ENCODE measurements around the gene PILRB. TPM values are rescaled to one million over a fixed set of nuclear protein-coding genes. Genes with fewer than 3 reads are reported as not detected.

The PILRB gene
- total RNA-seq, 1 experiment from 2014 or later = 60.2 TPM

GRCh38 chr7:100397315-100398081, 39.6 kb downstream of the PILRB start:
- H3K4me3 ChIP-seq (replicated peaks in 1 of 2; ENCODE audit: low read depth in 1 of 2, low read length in 2 of 2) = no peak overlapping the region
- intact Hi-C loops (cut with micrococcal nuclease) = no loop called here
- ChIA-PET CTCF (interaction anchor here (1.6 kb wide), 1 partner anchor 10 kb away, joined by 3 read pairs; no protein-coding TSS in a partner anchor), POLR2A (no interaction called here), RAD21 (ENCODE audit: low non-redundant PET in 1 of 2, low total read pairs in 2 of 2, uncharacterized antibody in 2 of 2, unreplicated experiment in 2 of 2) (no interaction called here)
- no peak overlapping the region for H3K27ac ChIP-seq (ENCODE audit: low read depth, low read length)
- H3K36me3 ChIP-seq (ENCODE audit: control insufficient read depth in 1 of 2, insufficient read depth in 2 of 2, low read length in 2 of 2) = no peaks in the 10 kb centered on the region
- 0 out of 2 replicates have a peak, but pooled peaks have one; percentile 39 for ATAC-seq
- no peaks in the 10 kb centered on the region for H3K27me3 ChIP-seq (ENCODE audit: insufficient read depth, low read length)
- H3K4me2 ChIP-seq (ENCODE audit: low read length) = no peak overlapping the region
- no peaks in the 10 kb centered on the region for H3K9me3 ChIP-seq (ENCODE audit: control insufficient read depth in 1 of 2, insufficient read depth in 1 of 2, low read depth in 1 of 2, low read length in 2 of 2)
- no TSS peak for BruUV-seq (replicated peaks)
- no peaks in the 10 kb centered on the region for H3K79me2 ChIP-seq (ENCODE audit: insufficient read depth, low read length)
- H4K20me1 ChIP-seq (ENCODE audit: insufficient read depth) = no peaks in the 10 kb centered on the region
- no peak overlapping the region for H2AFZ ChIP-seq (ENCODE audit: low read depth, low read length, poor library complexity, severe bottlenecking)
- H3K9ac ChIP-seq (ENCODE audit: low read length) = no peak overlapping the region
- no peaks in the 10 kb centered on the region for H3K9me2 ChIP-seq (ENCODE audit: insufficient read depth)
- no peaks in the 10 kb centered on the region for H3K4me1 ChIP-seq (ENCODE audit: control insufficient read depth in 1 of 2, insufficient read depth in 2 of 2, low read length in 2 of 2)
- TF ChIP-seq, protein P1, sequence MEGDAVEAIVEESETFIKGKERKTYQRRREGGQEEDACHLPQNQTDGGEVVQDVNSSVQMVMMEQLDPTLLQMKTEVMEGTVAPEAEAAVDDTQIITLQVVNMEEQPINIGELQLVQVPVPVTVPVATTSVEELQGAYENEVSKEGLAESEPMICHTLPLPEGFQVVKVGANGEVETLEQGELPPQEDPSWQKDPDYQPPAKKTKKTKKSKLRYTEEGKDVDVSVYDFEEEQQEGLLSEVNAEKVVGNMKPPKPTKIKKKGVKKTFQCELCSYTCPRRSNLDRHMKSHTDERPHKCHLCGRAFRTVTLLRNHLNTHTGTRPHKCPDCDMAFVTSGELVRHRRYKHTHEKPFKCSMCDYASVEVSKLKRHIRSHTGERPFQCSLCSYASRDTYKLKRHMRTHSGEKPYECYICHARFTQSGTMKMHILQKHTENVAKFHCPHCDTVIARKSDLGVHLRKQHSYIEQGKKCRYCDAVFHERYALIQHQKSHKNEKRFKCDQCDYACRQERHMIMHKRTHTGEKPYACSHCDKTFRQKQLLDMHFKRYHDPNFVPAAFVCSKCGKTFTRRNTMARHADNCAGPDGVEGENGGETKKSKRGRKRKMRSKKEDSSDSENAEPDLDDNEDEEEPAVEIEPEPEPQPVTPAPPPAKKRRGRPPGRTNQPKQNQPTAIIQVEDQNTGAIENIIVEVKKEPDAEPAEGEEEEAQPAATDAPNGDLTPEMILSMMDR (IDR thresholded peaks at IDR 0.05 in 2 of 3, conservative IDR thresholded peaks at IDR 0.05 in 1 of 3; ENCODE audit: borderline replicate concordance in 1 of 3, insufficient read depth in 1 of 3, low read depth in 2 of 3, low read length in 2 of 3) = peak in 1 of 3 experiments; percentile 17; a peak in 1 of 6 replicates
- TF ChIP-seq SP1 (IDR thresholded peaks at IDR 0.05; ENCODE audit: low read depth) = no peak
- no peak for DNase-seq (ENCODE audit: low read depth, low spot score)

GRCh38 chr7:100398239-100398638, 40.3 kb downstream of the PILRB start:
- H3K79me2 ChIP-seq (ENCODE audit: insufficient read depth, low read length) = no peaks in the 10 kb centered on the region
- H3K4me2 ChIP-seq (ENCODE audit: low read length) = no peak overlapping the region
- no peaks in the 10 kb centered on the region for H3K9me2 ChIP-seq (ENCODE audit: insufficient read depth)
- H3K36me3 ChIP-seq (ENCODE audit: control insufficient read depth in 1 of 2, insufficient read depth in 2 of 2, low read length in 2 of 2) = no peaks in the 10 kb centered on the region
- ChIA-PET POLR2A (no interaction called here), RAD21 (ENCODE audit: low non-redundant PET in 1 of 2, low total read pairs in 2 of 2, uncharacterized antibody in 2 of 2, unreplicated experiment in 2 of 2) (no interaction called here), CTCF (interaction anchor here (1.6 kb wide), 1 partner anchor 9 kb away, joined by 3 read pairs; no protein-coding TSS in a partner anchor)
- no TSS peak for BruUV-seq (replicated peaks)
- H4K20me1 ChIP-seq (ENCODE audit: insufficient read depth) = no peaks in the 10 kb centered on the region
- DNase-seq (ENCODE audit: low read depth, low spot score) (no peak), ATAC-seq (no peak)
- no peak overlapping the region for H3K27ac ChIP-seq (ENCODE audit: low read depth, low read length)
- no peak overlapping the region for H3K4me3 ChIP-seq (replicated peaks in 1 of 2; ENCODE audit: low read depth in 1 of 2, low read length in 2 of 2)
- no peaks in the 10 kb centered on the region for H3K4me1 ChIP-seq (ENCODE audit: control insufficient read depth in 1 of 2, insufficient read depth in 2 of 2, low read length in 2 of 2)
- H2AFZ ChIP-seq (ENCODE audit: low read depth, low read length, poor library complexity, severe bottlenecking) = no peak overlapping the region
- H3K27me3 ChIP-seq (ENCODE audit: insufficient read depth, low read length) = no peaks in the 10 kb centered on the region
- intact Hi-C loops (cut with micrococcal nuclease) = no loop called here
- H3K9ac ChIP-seq (ENCODE audit: low read length) = no peak overlapping the region
- H3K9me3 ChIP-seq (ENCODE audit: control insufficient read depth in 1 of 2, insufficient read depth in 1 of 2, low read depth in 1 of 2, low read length in 2 of 2) = no peaks in the 10 kb centered on the region
- TF ChIP-seq CBX3 (IDR thresholded peaks at IDR 0.05; ENCODE audit: low read depth) (no peak), ZNF274 (IDR thresholded peaks at IDR 0.05; ENCODE audit: low read depth, low read length) (no peak), POLR2A (IDR thresholded peaks at IDR 0.05; ENCODE audit: borderline replicate concordance, extremely low read depth, insufficient read depth, insufficient read length) (no peak), YY1 (IDR thresholded peaks at IDR 0.05; ENCODE audit: extremely low read depth, insufficient replicate concordance, low read depth, low read length) (no peak), EZH2phosphoT487 (IDR thresholded peaks at IDR 0.05; ENCODE audit: borderline replicate concordance) (no peak), FOSL1 (IDR thresholded peaks at IDR 0.05; ENCODE audit: low read depth) (no peak), SIN3A (IDR thresholded peaks at IDR 0.05; ENCODE audit: low read depth) (no peak), MAX (IDR thresholded peaks at IDR 0.05) (no peak)
- TF ChIP-seq, protein P2, sequence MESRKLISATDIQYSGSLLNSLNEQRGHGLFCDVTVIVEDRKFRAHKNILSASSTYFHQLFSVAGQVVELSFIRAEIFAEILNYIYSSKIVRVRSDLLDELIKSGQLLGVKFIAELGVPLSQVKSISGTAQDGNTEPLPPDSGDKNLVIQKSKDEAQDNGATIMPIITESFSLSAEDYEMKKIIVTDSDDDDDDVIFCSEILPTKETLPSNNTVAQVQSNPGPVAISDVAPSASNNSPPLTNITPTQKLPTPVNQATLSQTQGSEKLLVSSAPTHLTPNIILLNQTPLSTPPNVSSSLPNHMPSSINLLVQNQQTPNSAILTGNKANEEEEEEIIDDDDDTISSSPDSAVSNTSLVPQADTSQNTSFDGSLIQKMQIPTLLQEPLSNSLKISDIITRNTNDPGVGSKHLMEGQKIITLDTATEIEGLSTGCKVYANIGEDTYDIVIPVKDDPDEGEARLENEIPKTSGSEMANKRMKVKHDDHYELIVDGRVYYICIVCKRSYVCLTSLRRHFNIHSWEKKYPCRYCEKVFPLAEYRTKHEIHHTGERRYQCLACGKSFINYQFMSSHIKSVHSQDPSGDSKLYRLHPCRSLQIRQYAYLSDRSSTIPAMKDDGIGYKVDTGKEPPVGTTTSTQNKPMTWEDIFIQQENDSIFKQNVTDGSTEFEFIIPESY (IDR thresholded peaks at IDR 0.05; ENCODE audit: extremely low read depth, insufficient replicate concordance, low read length) = no peak
- TF ChIP-seq, protein P1 (IDR thresholded peaks at IDR 0.05 in 2 of 3, conservative IDR thresholded peaks at IDR 0.05 in 1 of 3; ENCODE audit: borderline replicate concordance in 1 of 3, insufficient read depth in 1 of 3, low read depth in 2 of 3, low read length in 2 of 3) = no peak
